GM13976 (cell line): ENCODE measurements around the gene CHRM2.

Experiments
- DNase-seq: peaks from one replicate; pipeline ENCODE4 v3.0.0; 2012; ENCODE audit warnings: low spot score
- in situ Hi-C: fragments of 300-500 bp; cut with MboI; formaldehyde crosslinking; loops from one replicate; pipeline ENCODE4 v1.12.0; 2022; ENCODE audit warnings: low sequenced_read_pairs, mixed read lengths, inconsistent platforms; ENCODE audit not compliant: unreplicated experiment
- TF ChIP-seq, protein P1 (sequence below): IDR thresholded peaks from 2 replicates; pipeline ENCODE4 v1.5.1; 2012; ENCODE audit warnings: borderline replicate concordance, mild to moderate bottlenecking; ENCODE audit not compliant: insufficient read depth; ENCODE audit errors: extremely low read depth, missing control alignments, control extremely low read depth

CHRM2 gene

DNA sequence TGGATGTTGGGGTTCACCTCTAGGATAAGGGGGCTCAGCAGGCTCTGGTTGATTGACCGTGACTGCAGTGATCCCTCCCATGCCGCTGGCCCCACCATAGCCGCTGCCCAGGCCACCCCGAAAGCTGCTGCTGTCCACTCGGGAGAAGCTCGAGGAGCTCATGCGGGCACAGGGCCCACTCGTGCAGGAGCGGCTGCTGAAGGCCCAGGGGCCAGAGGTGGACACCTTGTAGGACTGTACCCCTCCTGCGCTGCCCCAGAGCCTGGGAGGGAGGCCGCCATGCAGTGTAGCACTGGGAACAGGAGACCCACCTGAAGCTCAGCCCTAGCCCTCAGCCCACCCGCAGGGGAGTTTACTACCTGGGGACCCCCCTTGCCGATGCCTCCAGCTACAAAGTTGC lies 70.0 kb downstream of the CHRM2 start:
- no peak for DNase-seq
- TF ChIP-seq, protein P1, sequence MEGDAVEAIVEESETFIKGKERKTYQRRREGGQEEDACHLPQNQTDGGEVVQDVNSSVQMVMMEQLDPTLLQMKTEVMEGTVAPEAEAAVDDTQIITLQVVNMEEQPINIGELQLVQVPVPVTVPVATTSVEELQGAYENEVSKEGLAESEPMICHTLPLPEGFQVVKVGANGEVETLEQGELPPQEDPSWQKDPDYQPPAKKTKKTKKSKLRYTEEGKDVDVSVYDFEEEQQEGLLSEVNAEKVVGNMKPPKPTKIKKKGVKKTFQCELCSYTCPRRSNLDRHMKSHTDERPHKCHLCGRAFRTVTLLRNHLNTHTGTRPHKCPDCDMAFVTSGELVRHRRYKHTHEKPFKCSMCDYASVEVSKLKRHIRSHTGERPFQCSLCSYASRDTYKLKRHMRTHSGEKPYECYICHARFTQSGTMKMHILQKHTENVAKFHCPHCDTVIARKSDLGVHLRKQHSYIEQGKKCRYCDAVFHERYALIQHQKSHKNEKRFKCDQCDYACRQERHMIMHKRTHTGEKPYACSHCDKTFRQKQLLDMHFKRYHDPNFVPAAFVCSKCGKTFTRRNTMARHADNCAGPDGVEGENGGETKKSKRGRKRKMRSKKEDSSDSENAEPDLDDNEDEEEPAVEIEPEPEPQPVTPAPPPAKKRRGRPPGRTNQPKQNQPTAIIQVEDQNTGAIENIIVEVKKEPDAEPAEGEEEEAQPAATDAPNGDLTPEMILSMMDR = no peak
- in situ Hi-C loops = no loop called here

DNA sequence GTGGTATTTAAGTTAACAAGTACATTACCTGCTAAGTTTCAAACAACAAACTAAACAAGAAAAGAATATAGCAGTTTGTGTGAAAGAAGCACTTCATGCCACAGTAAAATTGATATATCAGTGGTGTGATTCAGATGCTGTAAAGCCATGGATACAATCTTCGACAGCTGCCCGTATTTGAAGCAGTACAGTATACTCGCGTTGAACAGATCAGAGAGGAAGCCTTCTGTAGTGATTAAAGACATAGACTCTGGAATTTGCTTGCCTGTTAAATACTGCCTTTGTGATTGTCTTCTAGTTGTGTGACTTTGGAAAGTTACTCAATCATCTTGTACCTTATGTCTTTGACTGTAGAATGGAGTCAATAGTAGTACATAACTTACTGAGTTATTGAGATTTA lies 71.7 kb downstream of the CHRM2 start:
- in situ Hi-C loops = no loop called here
- DNase-seq = no peak
- TF ChIP-seq, protein P1 = no peak

DNA sequence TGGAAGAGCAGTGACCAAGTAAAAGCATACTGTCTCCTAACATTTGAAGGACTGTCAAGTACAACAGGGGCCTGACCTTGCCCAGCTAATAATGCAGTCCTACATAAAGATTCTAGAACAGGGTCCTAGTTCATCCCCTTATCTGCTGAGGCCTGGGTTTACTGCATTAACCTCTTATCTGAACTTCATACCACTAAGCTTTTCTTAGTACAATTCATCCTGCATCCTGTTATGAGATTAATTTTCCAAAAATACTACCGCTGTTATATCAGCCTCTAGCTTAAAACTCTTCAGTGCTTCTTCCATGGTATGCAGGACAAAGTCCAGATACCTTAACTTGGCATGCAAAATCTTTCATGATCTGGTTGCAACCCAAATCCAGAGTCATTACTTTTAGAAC lies 72.5 kb downstream of the CHRM2 start:
- TF ChIP-seq, protein P1 = no peak
- in situ Hi-C loops = no loop called here

DNA sequence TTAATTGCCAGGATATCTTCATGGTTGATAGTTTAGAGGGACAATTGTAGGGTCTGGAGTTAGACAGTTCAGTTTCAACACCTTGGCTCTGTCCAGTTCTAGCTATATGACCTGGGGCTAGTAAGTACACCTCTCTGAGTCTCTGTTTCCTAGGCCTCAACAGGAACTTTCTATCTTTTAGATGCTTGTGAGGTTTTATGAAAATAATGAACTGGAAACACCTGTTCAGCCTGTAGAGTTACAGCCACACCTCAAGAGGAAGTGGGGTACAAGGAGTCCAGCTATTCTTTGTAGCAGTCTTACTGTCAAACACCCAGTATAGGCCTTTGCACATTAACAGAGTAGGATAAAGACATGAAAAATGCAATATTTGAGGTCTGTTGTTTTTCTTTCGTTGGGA lies 73.4 kb downstream of the CHRM2 start:
- no peak for DNase-seq
- TF ChIP-seq, protein P1 = no peak
- in situ Hi-C loops = no loop called here

More for the DNA sequence above, 72.5 kb downstream of the CHRM2 start:
- no peak for DNase-seq

DNA sequence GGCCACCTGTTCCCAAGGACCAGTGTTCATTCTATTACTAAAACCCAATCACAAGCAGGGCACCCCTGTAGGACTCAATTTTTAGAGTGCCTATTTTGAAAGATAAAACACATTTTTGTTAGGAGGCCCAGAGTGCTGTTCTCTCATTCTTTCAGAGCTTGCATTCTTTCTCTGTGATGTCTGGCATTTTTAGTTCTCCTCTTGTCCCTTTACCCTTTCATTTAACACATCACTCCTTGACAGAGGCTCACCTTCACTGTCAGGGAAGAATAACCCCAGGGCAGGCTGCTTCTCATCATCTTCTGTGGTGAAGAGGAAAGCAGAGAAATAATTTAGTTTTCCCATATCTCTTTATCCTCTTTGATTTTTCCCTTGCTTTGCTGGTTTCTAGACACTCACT lies 73.9 kb downstream of the CHRM2 start:
- in situ Hi-C loops = no loop called here
- TF ChIP-seq, protein P1 = no peak
- no peak for DNase-seq

DNA sequence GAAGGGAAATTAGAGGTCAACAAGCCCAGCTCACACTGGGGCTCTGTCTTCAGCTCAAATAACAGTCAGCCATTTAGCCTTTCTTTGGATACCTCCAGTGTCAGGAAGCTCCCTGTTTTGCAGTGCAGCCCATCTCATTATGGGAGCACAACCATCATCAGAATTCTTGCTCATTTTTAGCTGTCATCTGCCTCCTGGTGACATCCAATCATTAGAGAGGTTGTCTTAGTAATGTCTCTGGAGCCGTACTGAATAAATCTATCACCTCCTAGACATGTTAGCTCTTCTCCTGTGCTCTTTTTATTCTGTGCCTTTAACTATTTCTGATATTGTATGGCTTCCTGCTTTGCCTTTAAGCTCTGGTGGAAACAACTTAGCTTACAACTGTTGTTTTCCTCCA lies 74.5 kb downstream of the CHRM2 start:
- TF ChIP-seq, protein P1 = no peak
- in situ Hi-C loops = no loop called here
- no peak for DNase-seq

DNA sequence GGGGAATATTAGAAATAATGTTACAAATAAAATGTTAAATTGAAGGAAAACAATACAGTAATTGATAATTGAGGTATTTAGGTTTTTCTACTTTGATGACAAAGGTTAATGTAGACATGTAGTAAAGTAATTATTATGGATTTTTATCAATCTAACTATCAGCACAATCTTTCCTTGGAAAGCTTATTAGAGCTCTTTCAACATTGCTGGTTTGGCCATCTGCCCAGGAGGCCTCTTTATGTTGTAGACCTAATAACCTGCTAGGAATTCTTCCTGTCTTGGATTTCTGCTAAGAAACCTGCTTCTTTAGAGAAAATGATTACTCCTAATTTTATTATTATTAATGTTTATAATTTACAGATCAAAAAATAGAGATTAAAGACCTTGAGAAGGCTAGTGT lies 78.9 kb downstream of the CHRM2 start:
- TF ChIP-seq, protein P1 = no peak
- in situ Hi-C loops = no loop called here

More for the DNA sequence above, 78.9 kb downstream of the CHRM2 start:
- no peak for DNase-seq
